ENCODE data around the gene RHOB.

RHOB gene

GRCh38 chr2:20444993-20445910 is 1.6 kb upstream of the RHOB start:
- H3K4me3 ChIP-seq (ENCODE audit: low read depth, low read length): no peak overlapping the region

GRCh38 chr2:20446255-20446916 is 488 bp upstream of the RHOB start:
- TF ChIP-seq, protein P1, sequence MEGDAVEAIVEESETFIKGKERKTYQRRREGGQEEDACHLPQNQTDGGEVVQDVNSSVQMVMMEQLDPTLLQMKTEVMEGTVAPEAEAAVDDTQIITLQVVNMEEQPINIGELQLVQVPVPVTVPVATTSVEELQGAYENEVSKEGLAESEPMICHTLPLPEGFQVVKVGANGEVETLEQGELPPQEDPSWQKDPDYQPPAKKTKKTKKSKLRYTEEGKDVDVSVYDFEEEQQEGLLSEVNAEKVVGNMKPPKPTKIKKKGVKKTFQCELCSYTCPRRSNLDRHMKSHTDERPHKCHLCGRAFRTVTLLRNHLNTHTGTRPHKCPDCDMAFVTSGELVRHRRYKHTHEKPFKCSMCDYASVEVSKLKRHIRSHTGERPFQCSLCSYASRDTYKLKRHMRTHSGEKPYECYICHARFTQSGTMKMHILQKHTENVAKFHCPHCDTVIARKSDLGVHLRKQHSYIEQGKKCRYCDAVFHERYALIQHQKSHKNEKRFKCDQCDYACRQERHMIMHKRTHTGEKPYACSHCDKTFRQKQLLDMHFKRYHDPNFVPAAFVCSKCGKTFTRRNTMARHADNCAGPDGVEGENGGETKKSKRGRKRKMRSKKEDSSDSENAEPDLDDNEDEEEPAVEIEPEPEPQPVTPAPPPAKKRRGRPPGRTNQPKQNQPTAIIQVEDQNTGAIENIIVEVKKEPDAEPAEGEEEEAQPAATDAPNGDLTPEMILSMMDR (IDR thresholded peaks at IDR 0.05; ENCODE audit: low read depth, low read length): no peak
- H3K4me3 ChIP-seq (ENCODE audit: low read depth, low read length): peak overlapping the region; percentile 88

More at GRCh38 chr2:20444993-20445910, 1.6 kb upstream of the RHOB start:
- TF ChIP-seq, protein P1 (IDR thresholded peaks at IDR 0.05; ENCODE audit: low read depth, low read length): no peak

DNA sequence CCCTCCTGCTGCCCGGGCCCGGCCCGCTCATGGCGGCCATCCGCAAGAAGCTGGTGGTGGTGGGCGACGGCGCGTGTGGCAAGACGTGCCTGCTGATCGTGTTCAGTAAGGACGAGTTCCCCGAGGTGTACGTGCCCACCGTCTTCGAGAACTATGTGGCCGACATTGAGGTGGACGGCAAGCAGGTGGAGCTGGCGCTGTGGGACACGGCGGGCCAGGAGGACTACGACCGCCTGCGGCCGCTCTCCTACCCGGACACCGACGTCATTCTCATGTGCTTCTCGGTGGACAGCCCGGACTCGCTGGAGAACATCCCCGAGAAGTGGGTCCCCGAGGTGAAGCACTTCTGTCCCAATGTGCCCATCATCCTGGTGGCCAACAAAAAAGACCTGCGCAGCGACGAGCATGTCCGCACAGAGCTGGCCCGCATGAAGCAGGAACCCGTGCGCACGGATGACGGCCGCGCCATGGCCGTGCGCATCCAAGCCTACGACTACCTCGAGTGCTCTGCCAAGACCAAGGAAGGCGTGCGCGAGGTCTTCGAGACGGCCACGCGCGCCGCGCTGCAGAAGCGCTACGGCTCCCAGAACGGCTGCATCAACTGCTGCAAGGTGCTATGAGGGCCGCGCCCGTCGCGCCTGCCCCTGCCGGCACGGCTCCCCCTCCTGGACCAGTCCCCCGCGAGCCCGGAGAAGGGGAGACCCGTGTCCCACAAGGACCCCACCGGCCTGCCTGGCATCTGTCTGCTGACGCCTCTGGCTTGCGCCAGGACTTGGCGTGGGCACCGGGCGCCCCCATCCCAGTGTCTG is 767 bp downstream of the RHOB start:
- peak overlapping the region; percentile 88 for H3K4me3 ChIP-seq (ENCODE audit: low read depth, low read length)
- TF ChIP-seq, protein P1 (IDR thresholded peaks at IDR 0.05; ENCODE audit: low read depth, low read length): no peak

DNA sequence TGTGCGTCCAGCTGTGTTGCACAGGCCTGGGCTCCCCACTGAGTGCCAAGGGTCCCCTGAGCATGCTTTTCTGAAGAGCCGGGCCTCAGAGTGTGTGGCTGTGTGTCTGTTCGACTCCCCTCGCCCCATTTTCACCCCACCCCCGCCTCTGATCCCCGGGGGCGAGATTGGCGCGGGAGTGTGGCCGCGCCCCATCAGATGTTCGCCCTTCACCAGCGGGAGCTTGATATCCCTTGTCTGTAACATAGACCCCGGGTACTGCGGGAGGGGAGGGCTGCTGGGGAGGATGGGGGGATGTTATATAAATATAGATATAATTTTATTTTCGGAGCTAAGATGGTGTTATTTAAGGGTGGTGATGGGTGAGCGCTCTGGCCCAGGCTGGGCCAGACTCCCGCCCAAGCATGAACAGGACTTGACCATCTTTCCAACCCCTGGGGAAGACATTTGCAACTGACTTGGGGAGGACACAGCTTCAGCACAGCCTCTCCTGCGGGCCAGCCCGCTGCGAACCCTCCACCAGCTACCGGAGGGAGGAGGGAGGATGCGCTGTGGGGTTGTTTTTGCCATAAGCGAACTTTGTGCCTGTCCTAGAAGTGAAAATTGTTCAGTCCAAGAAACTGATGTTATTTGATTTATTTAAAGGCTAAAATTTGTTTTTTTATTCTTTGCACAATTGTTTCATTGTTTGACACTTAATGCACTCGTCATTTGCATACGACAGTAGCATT is 1.5 kb downstream of the RHOB start:
- TF ChIP-seq, protein P1 (IDR thresholded peaks at IDR 0.05; ENCODE audit: low read depth, low read length): no peak
- H3K4me3 ChIP-seq (ENCODE audit: low read depth, low read length): peak overlapping the region; percentile 88

DNA sequence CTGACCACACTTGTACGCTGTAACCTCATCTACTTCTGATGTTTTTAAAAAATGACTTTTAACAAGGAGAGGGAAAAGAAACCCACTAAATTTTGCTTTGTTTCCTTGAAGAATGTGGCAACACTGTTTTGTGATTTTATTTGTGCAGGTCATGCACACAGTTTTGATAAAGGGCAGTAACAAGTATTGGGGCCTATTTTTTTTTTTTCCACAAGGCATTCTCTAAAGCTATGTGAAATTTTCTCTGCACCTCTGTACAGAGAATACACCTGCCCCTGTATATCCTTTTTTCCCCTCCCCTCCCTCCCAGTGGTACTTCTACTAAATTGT is 2.1 kb downstream of the RHOB start:
- TF ChIP-seq, protein P1 (IDR thresholded peaks at IDR 0.05; ENCODE audit: low read depth, low read length): no peak
- H3K4me3 ChIP-seq (ENCODE audit: low read depth, low read length): peak overlapping the region; percentile 88

- TF ChIP-seq, protein P1 (IDR thresholded peaks at IDR 0.05; ENCODE audit: low read depth, low read length): no peak
- H3K4me3 ChIP-seq (ENCODE audit: low read depth, low read length): peak overlapping the region; percentile 88
Observed at GRCh38 chr2:20449501-20450200, 2.8 kb downstream of the RHOB start.
